Hair follicle dermal papilla cell (primary cell): ENCODE results near the gene MESP2. TPM values are rescaled to one million over a fixed set of nuclear protein-coding genes. Genes with fewer than 3 reads are reported as not detected.

Source experiments
- total RNA-seq: library from RNA; depleted of rRNA; stranded (reverse); fragments of >200 nt; gene quantifications from 2 replicates; pipeline ENCODE4 v1.2.3, GENCODE V29; 2012

The MESP2 gene, protein sequence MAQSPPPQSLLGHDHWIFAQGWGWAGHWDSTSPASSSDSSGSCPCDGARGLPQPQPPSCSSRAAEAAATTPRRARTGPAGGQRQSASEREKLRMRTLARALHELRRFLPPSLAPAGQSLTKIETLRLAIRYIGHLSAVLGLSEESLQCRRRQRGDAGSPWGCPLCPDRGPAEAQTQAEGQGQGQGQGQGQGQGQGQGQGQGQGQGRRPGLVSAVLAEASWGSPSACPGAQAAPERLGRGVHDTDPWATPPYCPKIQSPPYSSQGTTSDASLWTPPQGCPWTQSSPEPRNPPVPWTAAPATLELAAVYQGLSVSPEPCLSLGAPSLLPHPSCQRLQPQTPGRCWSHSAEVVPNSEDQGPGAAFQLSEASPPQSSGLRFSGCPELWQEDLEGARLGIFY
- total RNA-seq = 0.12 and 0.32 TPM in 2 replicates

DNA sequence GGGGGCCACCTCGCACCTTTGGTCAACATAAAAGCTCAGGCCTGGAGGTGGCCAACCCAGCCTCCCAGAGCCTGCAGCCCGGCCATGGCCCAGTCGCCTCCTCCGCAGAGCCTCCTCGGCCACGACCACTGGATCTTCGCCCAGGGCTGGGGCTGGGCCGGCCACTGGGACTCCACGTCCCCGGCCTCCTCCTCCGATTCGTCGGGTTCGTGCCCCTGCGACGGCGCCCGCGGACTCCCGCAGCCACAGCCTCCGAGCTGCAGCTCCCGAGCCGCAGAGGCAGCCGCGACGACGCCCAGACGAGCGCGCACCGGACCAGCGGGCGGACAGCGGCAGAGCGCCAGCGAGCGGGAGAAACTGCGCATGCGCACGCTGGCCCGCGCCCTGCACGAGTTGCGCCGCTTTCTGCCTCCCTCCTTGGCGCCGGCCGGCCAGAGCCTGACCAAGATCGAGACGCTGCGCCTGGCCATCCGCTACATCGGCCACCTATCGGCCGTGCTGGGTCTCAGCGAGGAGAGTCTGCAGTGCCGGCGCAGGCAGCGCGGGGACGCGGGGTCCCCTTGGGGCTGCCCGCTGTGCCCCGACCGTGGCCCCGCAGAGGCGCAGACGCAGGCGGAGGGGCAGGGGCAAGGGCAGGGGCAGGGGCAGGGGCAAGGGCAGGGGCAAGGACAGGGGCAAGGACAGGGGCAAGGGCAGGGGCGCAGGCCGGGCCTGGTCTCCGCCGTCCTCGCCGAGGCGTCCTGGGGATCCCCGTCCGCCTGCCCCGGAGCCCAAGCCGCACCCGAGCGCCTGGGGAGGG lies at the start of gene MESP2:
Gene MESP2, plus strand, starts transcription at position 59 of the 799 bp plus-strand sequence. Its CDS starts 26 bp downstream, at position 85.

DNA sequence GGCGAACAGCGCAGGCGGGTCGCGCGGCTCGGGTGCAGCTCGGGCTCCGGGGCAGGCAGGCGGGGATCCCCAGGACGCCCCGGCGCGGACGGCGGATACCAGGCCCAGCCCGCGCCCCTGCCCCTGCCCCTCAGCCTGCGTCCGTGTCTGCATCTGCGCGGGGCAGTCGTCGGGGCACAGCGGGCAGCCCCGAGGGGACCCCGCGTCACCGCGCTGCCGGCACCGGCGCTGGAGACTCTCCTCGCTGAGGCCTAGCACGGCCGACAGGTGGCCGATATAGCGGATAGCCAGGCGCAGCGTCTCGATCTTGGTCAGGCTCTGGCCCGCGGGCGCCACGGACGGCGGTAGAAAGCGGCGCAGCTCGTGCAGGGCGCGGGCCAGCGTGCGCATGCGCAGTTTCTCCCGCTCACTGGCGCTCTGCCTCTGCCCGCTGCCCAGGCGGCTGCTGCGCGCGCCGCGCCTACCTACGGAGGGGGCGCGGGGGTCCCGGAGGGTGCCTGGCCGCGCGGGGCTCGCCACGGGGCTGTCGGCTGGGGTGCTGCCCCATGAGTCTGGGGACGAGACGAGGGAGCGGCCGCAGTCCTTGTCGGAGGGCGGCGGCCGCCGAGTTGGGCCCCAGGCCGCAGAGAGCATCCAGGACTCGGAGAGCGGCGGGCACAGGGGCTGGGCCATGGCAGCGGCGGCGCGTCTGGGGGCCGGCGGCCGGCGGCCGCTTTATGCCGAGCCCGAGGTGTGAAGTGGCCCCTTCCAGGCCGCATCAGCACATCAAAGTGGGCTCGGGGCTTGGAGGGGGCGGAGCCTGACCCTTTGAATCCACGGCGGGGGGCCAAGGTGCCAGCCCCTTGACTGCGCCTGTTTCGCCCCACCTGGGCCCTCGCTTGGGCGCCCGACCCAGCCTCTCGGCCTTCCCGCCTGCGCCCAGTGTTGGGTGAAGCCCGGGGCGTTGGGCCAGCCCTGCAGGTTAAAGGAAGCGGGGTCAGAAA lies 25.3 kb upstream of the MESP2 start, which contains the start of gene MESP1:
Gene MESP1, minus strand, starts transcription at position 690 of the 983 bp plus-strand sequence. Its CDS starts 18 bp downstream, at position 672.

Other genes with a start within 250 kb of the MESP2 start
- 0.65 and 0.73 TPM in 2 replicates for gene TICRR, start 200.9 kb upstream of the MESP2 start, total RNA-seq
- gene KIF7, start 120.9 kb upstream of the MESP2 start, total RNA-seq = 15.7 and 17.4 TPM in 2 replicates
- 0.16 TPM in 1 of 2 replicates, not detected in the other for gene PLIN1, start 97.0 kb upstream of the MESP2 start, total RNA-seq
- gene PEX11A, start 85.6 kb upstream of the MESP2 start, total RNA-seq = 7.8 and 8.1 TPM in 2 replicates
- gene WDR93, start 85.5 kb upstream of the MESP2 start, total RNA-seq = not detected in 2 replicates
- 0.12 and 0.16 TPM in 2 replicates for gene MESP1, start 25.1 kb upstream of the MESP2 start, total RNA-seq
- gene ANPEP, start 38.5 kb downstream of the MESP2 start, total RNA-seq = 265 and 275 TPM in 2 replicates
- gene AP3S2, start 117.7 kb downstream of the MESP2 start, total RNA-seq = 48.5 and 79.4 TPM in 2 replicates
- 14.8 and 18.0 TPM in 2 replicates for gene ARPIN, start 136.6 kb downstream of the MESP2 start, total RNA-seq
- 19.7 and 25.2 TPM in 2 replicates for gene ZNF710, start 225.0 kb downstream of the MESP2 start, total RNA-seq